ENCODE measurements around the gene IGFBP3.

The IGFBP3 gene

GRCh38 chr7:45891462-45892402 lies 29.3 kb downstream of the IGFBP3 start:
- TF ChIP-seq CTCF (IDR thresholded peaks at IDR 0.05; ENCODE audit: extremely low read depth, insufficient read depth, missing control alignments), result no peak
- DNase-seq (ENCODE audit: low spot score), result no peak
- in situ Hi-C loops (cut with MboI; ENCODE audit: low pct_unique_long_range_greater_than_20kb, low sequenced_read_pairs, unreplicated experiment), result no loop called here

- in situ Hi-C loops (cut with MboI; ENCODE audit: low pct_unique_long_range_greater_than_20kb, low sequenced_read_pairs, unreplicated experiment), result no loop called here
- TF ChIP-seq CTCF (IDR thresholded peaks at IDR 0.05; ENCODE audit: extremely low read depth, insufficient read depth, missing control alignments), result peak; percentile 55
- DNase-seq (ENCODE audit: low spot score), result no peak
Observed at GRCh38 chr7:45890902-45891461, 30.1 kb downstream of the IGFBP3 start.

- in situ Hi-C loops (cut with MboI; ENCODE audit: low pct_unique_long_range_greater_than_20kb, low sequenced_read_pairs, unreplicated experiment), result no loop called here
- DNase-seq (ENCODE audit: low spot score), result no peak
- no peak for TF ChIP-seq CTCF (IDR thresholded peaks at IDR 0.05; ENCODE audit: extremely low read depth, insufficient read depth, missing control alignments)
Observed at GRCh38 chr7:45890125-45890901, 30.8 kb downstream of the IGFBP3 start.

GRCh38 chr7:45889367-45890067 lies 31.6 kb downstream of the IGFBP3 start:
- no peak for TF ChIP-seq CTCF (IDR thresholded peaks at IDR 0.05; ENCODE audit: extremely low read depth, insufficient read depth, missing control alignments)
- in situ Hi-C loops (cut with MboI; ENCODE audit: low pct_unique_long_range_greater_than_20kb, low sequenced_read_pairs, unreplicated experiment), result no loop called here
- no peak for DNase-seq (ENCODE audit: low spot score)

- TF ChIP-seq CTCF (IDR thresholded peaks at IDR 0.05; ENCODE audit: extremely low read depth, insufficient read depth, missing control alignments), result no peak
- no peak for DNase-seq (ENCODE audit: low spot score)
- in situ Hi-C loops (cut with MboI; ENCODE audit: low pct_unique_long_range_greater_than_20kb, low sequenced_read_pairs, unreplicated experiment), result no loop called here
Observed at GRCh38 chr7:45888993-45889366, 32.1 kb downstream of the IGFBP3 start.

Measured in GM13977 (cell line).